COLO829 (cell line): ENCODE results near the gene DRC7.
A peak's percentile ranks its signal among the peaks of the same experiment; 100 is the strongest.
"Not testable (repeated sequence)": the region's sequence is repeated elsewhere in the genome, so short reads cannot be mapped to it uniquely, and the experiment has no call there.

Source experiments
- DNase-seq: peaks from one replicate; pipeline ENCODE4 v3.0.0; 2012; ENCODE audit warnings: low spot score

The DRC7 gene

GRCh38 chr16:57761957-57762356 is 67.4 kb downstream of the DRC7 start:
- DNase-seq, result no peak

- DNase-seq, result no peak
Measured at GRCh38 chr16:57762365-57763040, 67.9 kb downstream of the DRC7 start.

GRCh38 chr16:57763285-57764005 is 68.8 kb downstream of the DRC7 start:
- DNase-seq, result no peak

GRCh38 chr16:57764006-57764340 is 69.4 kb downstream of the DRC7 start:
- DNase-seq, result no peak

- DNase-seq, result peak; percentile 95
Measured at GRCh38 chr16:57764341-57765159, 69.9 kb downstream of the DRC7 start.

- DNase-seq, result no peak
Measured at GRCh38 chr16:57765160-57765728, 70.6 kb downstream of the DRC7 start.

GRCh38 chr16:57766714-57767348 is 72.2 kb downstream of the DRC7 start:
- DNase-seq, result no peak

GRCh38 chr16:57769541-57770145 is 75.0 kb downstream of the DRC7 start:
- no peak for DNase-seq

- DNase-seq, result no peak
Measured at GRCh38 chr16:57770361-57770760, 75.8 kb downstream of the DRC7 start.

- DNase-seq, result no peak
Measured at GRCh38 chr16:57771141-57771785, 76.7 kb downstream of the DRC7 start.

GRCh38 chr16:57773019-57773418 is 78.4 kb downstream of the DRC7 start:
- DNase-seq, result no peak

GRCh38 chr16:57773655-57774295 is 79.2 kb downstream of the DRC7 start:
- no peak for DNase-seq

GRCh38 chr16:57774705-57775285 is 80.2 kb downstream of the DRC7 start:
- DNase-seq, result no peak

- no peak for DNase-seq
Measured at GRCh38 chr16:57775661-57776469, 81.3 kb downstream of the DRC7 start.

- no peak for DNase-seq
Measured at GRCh38 chr16:57778658-57779057, 84.1 kb downstream of the DRC7 start.

GRCh38 chr16:57779836-57780235 is 85.2 kb downstream of the DRC7 start:
- DNase-seq, result not testable (repeated sequence)

- no peak for DNase-seq
Measured at GRCh38 chr16:57781349-57781740, 86.7 kb downstream of the DRC7 start.
